CD4-positive, alpha-beta T cell treated with Interleukin-6 at 100 ng/mL for 8 hours (primary cell): ENCODE data around the gene KRT14.
"Not testable (repeated sequence)": the region's sequence is repeated elsewhere in the genome, so short reads cannot be mapped to it uniquely, and the experiment has no call there.

ENCODE experiments used
- DNase-seq: peaks from one replicate; pipeline ENCODE4 v3.0.0-alpha.2; 2020; ENCODE audit warnings: mixed read lengths, low spot score

Gene KRT14

DNA sequence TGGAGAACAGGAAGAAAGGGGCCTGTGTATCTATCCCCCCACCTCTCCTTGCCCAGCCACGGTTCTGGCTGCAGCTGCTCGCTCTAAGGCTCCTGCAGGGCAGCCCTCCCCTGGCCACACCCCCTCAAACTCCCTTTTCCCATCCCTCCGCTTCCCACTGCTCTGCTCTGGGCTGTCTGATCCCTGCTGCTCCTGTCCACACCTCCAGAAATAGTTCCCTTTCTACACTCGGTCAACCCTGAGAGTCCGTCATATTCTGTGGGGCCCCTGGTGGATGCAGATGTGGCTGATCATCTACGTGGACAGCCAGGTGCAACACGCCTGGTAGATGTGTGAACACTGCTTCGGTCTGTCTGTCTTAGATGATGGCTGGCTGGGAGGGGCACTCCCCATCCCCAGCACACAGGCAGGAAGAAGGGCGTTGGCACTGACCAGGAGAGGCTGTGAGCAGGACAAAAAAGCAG lies 39.3 kb downstream of the KRT14 start:
- no peak for DNase-seq

DNA sequence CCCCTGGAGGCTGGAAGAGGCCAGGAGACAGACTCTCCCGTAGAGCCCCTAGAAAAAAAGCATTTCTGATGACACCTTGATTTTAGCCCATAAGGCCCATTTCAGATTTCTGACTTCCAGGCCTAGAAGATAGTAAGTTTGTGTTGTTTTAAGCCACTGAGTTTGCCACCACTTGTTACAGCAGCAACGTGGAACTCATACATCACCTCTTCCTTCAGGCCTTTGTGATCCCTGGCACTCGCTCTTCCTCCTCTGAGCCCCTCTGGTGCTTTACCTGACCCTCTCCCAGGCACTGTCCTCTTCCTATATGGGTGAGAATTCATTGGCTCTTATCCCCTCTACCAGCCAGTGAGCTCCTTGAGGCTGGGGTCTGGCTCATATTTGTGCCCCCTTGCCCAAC lies 39.9 kb downstream of the KRT14 start:
- no peak for DNase-seq

DNA sequence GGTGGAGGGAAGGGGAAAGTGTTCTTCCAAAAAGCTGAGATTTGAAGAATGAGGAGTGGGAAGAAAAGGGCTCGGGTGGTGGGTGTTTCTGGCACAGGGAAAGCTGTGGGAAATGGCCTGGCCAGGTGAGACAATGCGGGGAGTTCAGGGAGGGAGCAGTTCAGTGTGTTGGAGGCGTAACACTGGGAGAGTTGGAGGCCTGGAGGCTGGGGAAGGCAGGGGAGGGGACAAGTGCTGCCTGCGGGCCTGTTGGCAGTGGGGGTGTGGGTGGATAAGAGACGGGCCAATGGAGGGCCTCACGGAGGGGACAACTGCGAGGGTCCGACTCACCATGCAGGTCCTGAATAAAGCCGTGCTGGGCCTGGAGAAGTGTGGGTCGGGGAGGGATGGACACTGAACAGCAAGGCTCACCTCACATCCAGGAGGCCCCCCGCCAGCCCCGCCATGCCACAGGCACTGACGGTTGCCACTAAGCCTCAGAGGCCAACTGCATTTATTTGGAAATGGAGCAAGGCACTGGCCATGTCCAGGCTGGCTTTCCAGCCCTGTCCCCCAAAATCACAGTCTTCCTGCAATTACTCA lies 40.8 kb downstream of the KRT14 start:
- DNase-seq = no peak

DNA sequence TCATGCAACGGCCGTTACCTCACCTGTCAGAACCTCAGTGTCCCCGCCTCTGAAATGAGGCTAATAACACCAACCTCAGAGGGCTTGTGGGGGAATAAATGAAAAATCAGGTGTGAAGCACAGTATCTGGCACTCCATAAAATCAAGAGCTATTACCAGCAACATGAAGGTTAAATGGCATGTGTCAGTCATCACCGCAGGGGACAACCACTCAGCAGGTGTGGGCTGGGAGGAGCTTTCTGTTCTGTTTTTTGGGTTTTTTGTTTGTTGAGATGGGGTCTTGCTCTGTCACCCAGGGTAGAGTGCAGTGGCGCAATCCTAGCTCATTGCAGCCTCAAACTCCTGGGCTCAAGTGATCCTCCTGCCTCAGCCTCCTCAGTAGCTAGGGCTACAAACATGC lies 41.8 kb downstream of the KRT14 start:
- no peak for DNase-seq

DNA sequence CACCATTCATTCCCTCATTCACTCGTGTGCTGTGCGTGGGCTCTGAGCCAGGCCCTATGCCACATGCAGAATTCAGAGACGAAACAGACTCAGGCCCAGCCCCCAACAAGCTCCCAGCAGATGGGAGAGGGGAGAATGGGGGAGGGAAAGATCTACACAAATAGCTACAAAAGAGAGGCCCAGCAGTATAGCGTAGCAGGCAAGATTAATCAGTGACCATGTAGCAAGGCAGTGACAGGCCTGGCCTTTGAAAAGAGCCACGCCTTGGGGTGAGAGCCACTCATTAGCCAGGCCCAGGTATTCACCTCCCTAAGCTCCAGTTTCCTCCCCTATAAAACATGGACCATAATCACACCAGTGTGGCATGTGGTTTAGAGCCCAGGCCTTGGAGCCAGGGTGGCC lies 42.2 kb downstream of the KRT14 start:
- no peak for DNase-seq

DNA sequence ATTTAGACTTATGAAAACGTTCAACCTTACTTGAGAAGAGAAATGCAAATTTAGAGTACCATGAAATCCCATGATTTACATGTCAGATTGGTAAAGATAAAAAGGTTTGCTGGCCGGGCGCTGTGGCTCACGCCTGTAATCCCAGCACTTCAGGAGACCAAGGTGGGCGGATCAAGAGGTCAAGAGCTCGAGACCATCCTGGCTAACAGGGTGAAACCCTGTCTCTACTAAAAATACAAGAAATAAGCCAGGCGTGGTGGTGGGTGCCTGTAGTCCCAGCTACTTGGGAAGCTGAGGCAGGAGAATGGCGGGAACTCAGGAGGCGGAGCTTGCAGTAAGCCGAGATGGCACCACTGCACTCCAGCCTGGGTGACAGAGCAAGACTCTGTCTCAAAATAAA lies 43.9 kb downstream of the KRT14 start:
- not testable (repeated sequence) for DNase-seq

DNA sequence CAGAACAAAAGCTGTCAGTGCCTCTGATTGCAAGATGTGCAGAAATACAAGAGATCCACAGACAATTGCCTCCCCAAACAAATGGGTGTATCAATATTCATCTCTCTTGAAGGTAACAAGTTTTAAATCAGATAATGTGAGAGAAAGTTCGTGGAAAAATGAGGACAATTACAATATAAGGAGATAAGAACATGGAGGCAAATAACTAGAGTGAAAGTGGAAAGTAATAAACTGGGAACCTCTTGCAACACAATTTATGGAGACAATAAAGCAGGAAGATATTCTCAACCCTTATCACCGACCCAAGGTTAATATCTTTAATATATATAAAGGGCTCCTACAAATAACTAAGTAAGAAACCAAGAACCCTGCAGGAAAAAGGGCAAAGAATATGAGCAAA lies 44.3 kb downstream of the KRT14 start:
- DNase-seq = no peak

DNA sequence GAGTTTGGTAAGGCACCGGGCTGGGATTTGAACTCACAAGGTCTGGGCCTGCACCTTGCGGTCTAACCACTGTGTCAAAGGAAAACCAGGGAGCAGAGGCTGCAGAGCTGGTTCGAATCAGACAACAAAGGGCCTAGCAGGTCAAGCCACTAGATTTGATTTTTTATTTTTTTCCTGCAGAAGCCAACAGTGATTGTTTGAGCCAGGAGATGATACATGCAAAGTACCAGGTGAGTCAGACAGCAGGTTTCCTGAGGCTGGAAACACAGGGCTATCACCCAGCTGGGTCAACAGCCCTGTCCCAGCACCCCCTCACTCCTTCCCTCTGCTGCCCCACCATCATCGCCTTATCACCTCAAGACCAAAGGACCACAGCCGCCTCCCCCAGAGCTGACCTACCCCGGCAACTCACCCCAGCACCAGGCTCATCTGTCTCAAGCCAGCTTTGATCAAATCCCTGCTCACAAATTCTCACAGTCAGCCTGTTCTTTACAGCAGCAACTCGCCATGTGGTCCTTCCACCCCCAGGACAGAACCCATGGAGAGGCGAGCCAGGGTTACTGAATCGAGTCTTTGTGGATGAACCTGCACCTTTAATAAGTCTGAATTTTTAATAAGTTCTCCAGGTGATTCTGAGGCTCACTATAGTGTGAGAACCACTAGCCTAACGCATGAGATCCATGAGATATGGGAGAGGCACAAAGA lies 45.6 kb downstream of the KRT14 start:
- no peak for DNase-seq

DNA sequence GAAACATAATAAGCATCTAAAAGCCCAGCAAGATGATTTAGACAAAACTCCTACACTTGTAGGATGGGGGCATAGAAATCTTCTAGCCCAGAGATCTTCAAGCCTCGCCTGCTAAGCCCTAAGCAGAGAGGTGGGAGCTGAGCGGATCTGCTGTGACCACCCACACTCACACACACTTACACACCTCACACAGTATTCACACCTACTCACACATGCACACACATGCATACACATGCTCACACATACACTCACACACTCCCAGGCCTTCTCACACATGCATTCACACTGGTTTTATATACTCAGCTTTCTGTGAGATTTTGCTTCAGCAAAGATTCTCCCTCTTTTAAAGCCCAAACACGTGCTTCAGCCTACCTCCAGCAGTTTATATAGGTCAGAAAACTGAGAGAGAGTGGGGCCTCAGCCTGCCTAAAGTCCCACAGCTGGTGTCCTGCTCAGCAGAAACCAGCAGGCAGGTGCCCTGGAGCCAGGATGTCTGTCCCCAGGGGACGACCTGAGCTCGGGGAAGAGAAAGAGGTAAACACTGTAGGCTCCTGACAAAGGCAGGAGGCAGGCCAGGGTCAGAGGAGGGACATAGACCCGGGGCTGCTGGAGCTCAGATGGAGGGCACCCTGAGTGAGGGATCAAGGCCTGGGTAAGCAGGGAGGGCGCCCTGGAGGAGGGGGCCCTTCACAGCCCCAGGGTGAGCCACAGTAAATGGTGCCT lies 46.6 kb downstream of the KRT14 start:
- DNase-seq = no peak

DNA sequence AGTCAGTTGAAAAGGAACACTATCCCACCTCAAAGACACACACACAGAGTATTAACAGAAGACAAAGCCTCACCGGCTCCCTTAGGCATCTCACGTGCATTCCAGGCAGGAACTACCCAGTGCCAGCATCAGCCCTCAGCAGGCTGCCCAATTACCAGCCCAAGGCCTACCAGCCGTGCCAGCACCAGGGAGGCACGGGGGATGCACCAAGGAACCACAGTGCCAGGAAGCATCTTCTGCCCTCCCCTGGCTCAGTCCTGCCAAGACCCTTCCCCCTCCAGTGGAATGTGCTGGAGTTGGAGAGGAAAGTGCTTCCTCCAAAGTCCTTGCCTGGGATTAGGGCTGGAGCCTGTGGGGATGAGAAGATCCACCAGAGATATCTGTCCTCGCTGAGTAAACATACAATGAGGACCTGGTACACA lies 47.6 kb downstream of the KRT14 start:
- no peak for DNase-seq

DNA sequence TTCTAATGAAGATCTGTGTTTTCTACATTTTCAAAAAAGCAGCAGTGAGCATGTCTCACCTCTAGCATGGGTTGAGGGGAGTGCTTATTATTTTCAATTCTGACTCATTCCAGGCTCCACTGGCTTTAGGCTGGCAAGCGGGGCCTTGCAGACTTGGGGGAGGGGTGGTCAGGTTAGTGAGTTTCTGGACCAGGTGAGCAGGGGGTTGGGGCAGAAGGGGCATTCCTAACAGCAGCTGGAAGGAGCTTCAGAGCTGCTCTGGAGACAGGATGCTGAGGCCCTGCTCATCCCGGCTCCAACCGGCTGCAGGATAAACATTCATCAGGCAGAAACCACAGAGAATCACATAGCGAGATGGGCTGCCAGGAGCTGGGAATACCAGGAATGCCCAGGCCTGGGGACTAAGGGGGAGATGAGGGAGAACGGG lies 48.1 kb downstream of the KRT14 start:
- DNase-seq = no peak

DNA sequence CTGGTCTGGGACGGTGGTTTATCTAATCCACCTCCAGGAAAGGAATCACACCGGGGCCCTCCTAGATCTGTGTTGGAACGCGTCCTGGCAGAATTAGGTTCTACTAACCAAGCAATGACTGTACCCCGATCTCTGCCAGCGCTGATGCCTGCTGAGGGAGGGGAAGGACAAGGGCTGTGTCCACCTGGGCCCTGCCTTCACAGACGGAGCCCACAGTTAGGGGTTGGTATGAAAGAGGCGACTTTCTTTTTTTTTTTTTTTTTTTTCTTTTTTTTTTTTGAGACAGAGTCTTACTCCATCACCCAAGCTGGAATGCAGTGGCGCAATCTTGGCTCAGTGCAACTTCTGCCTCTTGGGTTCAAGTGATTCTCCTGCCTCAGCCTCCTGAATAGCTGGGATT lies 48.7 kb downstream of the KRT14 start:
- DNase-seq = no peak

DNA sequence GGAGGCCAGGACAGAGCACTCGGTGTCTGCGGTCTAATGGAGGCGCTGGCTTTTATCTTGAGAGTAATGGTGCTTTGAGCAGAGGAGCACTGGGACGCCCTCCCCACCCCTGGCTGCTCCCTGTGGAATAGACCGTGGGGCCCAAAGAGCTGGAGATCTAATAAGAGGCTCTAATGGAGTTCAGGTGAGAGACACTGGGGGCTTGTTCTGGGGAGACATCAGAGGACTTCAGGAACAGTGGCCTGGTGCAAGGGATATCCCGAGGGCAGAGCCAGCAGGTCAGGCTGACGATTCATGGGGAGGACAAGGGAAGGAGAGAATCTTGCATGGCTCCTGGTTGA lies 49.1 kb downstream of the KRT14 start:
- DNase-seq = no peak

DNA sequence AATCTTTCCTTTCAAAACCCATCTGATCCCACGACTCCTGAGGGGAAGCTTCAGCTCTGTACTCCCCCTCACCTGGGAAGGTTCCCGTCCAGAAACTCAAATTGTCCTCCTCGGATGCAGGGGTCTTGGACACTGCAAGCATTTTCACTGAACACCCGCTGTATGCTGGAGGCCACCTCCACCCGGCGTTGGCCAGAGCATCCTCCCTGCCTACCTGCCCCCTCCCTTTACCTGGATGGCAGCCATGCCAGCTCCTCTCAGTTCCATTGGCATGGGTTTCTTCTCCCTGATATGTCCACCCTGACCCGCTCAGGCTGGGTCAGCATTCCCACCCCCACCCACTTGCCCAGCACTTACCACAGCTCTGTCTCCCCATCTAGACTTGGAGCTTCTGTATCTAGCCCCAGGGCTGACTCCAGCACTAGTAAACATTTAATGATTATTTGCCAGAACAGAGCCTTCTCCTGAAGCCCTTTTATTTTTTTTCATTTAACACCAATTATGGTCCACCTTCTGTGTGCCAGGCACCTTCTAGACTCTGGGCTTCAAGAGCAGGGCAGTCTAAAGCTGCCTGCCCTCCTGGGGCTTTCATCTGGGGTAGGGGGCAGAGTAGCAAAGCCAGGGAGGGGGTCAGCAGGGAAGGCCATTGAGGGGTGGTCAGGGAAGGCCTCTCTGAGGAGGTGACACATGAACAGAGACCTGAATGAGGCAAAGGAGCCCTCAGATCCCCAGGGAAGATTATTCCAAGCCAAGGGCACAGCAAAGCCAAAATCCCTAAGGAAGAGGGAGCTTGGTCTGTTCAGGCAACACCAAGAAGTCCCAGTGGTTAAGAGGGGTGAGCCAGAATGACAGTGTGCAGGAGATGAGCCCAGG lies 49.7 kb downstream of the KRT14 start:
- no peak for DNase-seq

DNA sequence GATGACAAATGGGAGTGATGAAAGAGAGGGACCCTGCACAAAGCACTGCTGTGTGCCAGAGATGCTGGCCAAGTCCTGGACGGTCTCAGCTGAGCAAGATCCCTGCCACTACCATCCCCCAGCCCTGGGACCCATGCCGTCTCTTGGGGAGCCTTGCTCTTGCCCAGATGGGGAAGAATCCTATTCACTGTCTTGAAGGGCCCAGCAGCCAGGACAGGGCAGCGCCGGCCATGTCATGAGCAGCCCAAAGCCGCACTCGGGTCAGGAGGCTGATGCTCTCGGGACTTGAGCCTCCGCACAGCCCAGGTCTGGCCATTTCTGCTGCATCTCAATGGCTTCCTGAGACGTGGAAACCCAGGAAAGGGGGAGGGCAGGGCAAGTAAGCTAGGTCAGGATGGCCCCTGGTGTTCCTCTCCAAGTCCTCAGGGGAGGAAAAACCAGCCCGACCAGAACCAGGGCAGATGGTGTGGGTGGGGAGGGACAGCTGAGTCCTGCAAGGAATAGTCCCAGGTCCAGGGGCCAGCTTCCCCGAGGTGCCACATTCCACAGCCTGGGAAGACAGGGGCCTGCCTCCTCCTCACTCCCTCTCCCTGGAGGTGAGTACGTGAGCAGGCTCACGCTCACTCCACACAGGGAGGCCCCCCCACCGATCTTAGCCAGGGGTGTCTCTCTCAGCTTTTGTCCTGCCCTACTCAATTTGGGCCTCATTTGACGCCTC lies 50.8 kb downstream of the KRT14 start:
- DNase-seq = no peak

DNA sequence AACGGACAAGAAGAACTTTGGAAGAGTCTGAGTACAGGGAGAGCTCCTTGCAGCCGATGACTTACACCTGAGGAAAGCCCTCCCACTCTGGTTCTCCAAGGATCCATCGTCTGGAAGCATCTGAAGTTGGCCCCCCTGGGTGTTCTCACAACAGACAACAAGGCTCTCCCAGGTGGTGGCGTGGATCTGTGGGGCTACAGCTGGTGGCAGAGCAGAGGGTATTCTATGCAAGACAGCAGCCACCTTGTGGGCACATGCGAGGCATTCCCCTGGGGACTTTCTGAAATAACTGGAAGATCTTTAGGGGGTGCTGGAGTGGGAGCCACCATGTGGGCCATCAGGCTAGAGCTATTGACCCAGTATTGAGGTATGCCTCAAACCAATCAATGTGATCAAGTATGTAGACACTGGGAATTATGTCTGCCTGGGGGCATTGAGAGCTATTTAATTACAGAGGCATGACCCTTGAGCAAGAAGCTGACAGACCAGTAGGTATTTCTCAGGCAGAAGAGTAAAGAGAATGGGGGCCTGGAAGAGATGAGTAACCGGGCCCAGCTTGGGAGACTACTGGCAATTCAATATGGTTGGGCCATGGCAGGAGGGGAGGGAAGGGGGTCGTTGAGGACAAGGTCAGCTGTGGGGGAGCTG lies 51.7 kb downstream of the KRT14 start:
- no peak for DNase-seq

DNA sequence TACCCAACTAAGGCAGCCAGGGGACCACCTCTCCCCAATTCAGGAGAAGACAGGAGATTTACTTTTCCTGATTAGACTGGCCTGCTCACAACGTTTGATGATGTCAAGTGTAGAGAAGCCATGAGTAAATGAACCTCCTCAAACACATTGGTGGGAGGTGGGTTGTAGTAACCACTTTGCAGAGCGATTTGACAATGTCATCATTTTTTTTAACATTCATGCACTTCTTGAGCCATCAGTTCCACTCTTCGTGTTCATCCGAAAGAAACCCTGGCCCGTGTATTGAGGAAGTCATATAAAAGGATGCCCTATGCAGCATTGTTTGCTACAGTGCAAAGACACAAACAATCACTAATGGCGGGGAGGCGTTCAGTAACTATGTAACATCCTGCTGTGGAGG lies 53.1 kb downstream of the KRT14 start:
- DNase-seq = no peak

DNA sequence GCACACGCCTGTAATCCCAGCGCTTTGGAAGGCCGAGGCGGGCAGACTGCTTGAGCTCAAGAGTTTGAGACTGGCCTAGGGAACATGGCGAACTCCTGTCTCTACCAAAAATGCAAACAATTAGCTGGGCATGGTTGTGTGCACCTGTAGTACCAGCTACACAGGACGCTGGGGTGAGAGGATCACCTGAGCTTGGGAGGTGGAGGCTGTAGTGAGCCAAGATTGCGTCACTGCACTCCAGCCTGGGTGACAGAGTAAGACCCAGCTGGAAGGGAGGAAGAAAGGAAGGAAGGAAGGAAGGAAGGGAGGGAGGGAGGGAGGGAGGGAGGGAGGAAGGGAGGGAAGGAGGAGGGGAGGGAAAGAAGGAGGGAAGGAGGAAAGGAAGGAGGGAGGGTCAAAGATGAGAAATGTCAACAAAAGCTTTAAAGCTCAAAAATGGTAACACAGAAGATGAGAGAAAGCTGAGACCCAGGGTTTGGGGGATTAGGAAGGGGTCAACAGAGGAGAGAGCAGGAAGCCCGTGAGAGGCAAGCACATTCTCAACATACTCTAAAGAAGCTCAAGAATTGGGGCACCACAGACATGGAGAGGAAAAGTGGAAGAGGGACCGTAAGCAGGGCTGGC lies 53.6 kb downstream of the KRT14 start:
- no peak for DNase-seq
